PC-3 (cell line): ENCODE data around the gene TKFC. TPM values are rescaled to one million over a fixed set of nuclear protein-coding genes. Genes with fewer than 3 reads are reported as not detected.

ENCODE experiments used
- ATAC-seq: fragments of 200-7000 bp; cut with Tn5 transposase; 2 replicates; pipeline ENCODE4 v1.9.1; 2020; ENCODE audit warnings: mild to moderate bottlenecking, moderate library complexity
- BruUV-seq: library from RNA; stranded (reverse); fragments of 400-500 nt; replicated peaks from 2 replicates; lab custom pipeline; 2021; lab: Mats Ljungman, UMichigan
- CTCF ChIA-PET: fragments of 300-600 bp; sonication (Branson Sonifier 250); formaldehyde crosslinking; loops from one replicate; lab custom pipeline; 2022; ENCODE audit warnings: antibody characterized with exemption; lab: Charles Lee
- POLR2A ChIA-PET: fragments of 300-600 bp; sonication (Branson Sonifier 250); formaldehyde crosslinking; loops from one replicate; lab custom pipeline; 2022; ENCODE audit warnings: antibody characterized with exemption; ENCODE audit not compliant: unreplicated experiment; lab: Charles Lee
- DNase-seq: peaks from one replicate; pipeline ENCODE4 v3.0.0-alpha.2; 2015
- H2AFZ ChIP-seq: fragments of 300-600 bp; sonication (generic); 2 replicates; pipeline ENCODE4 v1.6.0; 2016; ENCODE audit warnings: antibody characterized with exemption, low read length
- H3F3A ChIP-seq: fragments of 300-600 bp; sonication (generic); one replicate; pipeline ENCODE4 v1.6.0; 2017; ENCODE audit warnings: antibody characterized with exemption, low read length, control low read depth, mild to moderate bottlenecking; ENCODE audit not compliant: unreplicated experiment
- H3K27ac ChIP-seq: fragments of 300-600 bp; sonication (generic); 2 replicates; pipeline ENCODE4 v1.5.1; 2016; ENCODE audit warnings: mild to moderate bottlenecking, low read length
- H3K27me3 ChIP-seq: fragments of 300-600 bp; sonication (generic); 2 replicates; pipeline ENCODE4 v1.6.1; 2016; ENCODE audit warnings: low read length, mixed read lengths
- H3K36me3 ChIP-seq: fragments of 300-600 bp; sonication (generic); 2 replicates; pipeline ENCODE4 v1.6.1; 2016; ENCODE audit warnings: low read depth, mixed run types, low read length, mixed read lengths
- H3K4me1 ChIP-seq: fragments of 300-600 bp; sonication (generic); 2 replicates; pipeline ENCODE4 v1.5.1; 2016; ENCODE audit warnings: low read length; ENCODE audit not compliant: insufficient read depth
- H3K4me2 ChIP-seq: fragments of 300-600 bp; sonication (generic); 2 replicates; pipeline ENCODE4 v1.6.0; 2016; ENCODE audit warnings: low read length
- H3K4me3 ChIP-seq: fragments of 300-600 bp; sonication (generic); 2 replicates; pipeline ENCODE4 v1.5.1; 2016; ENCODE audit warnings: mild to moderate bottlenecking, low read length, mixed read lengths
- H3K79me2 ChIP-seq: fragments of 300-600 bp; sonication (generic); 2 replicates; pipeline ENCODE4 v1.6.1; 2017; ENCODE audit warnings: low read length, mixed read lengths
- H3K9ac ChIP-seq: fragments of 300-600 bp; sonication (generic); 2 replicates; pipeline ENCODE4 v1.6.0; 2016; ENCODE audit warnings: mild to moderate bottlenecking, low read length
- H3K9me2 ChIP-seq: fragments of 300-600 bp; sonication (generic); replicated peaks from 2 replicates; pipeline ENCODE4 v1.6.1; 2016; ENCODE audit warnings: mixed run types, low read length, mixed read lengths
- H3K9me3 ChIP-seq: fragments of 300-600 bp; sonication (generic); 2 replicates; pipeline ENCODE4 v1.6.1; 2016; ENCODE audit warnings: low read length, mixed read lengths
- H4K20me1 ChIP-seq: fragments of 300-600 bp; sonication (generic); 2 replicates; pipeline ENCODE4 v1.6.1; 2016; ENCODE audit warnings: low read length, mixed read lengths
- CTCF ChIP-seq: fragments of 300-600 bp; sonication (generic); conservative IDR thresholded peaks from 2 replicates; pipeline ENCODE4 v1.5.1; 2017; ENCODE audit warnings: antibody characterized with exemption, low read depth, mild to moderate bottlenecking, low read length
- EZH2 ChIP-seq: fragments of 300-600 bp; sonication (generic); IDR thresholded peaks from one replicate; pipeline ENCODE4 v1.6.1; 2017; ENCODE audit warnings: antibody characterized with exemption, mild to moderate bottlenecking, low read length; ENCODE audit not compliant: unreplicated experiment
- EZH2phosphoT487 ChIP-seq: fragments of 300-600 bp; sonication (generic); IDR thresholded peaks from 2 replicates; pipeline ENCODE4 v1.6.1; 2018; ENCODE audit warnings: mild to moderate bottlenecking, antibody characterized with exemption, low read length, borderline replicate concordance
- intact Hi-C: fragments of 100-400 bp; cut with micrococcal nuclease; formaldehyde crosslinking; loops from 2 replicates; pipeline ENCODE4 v1.9.0; 2023
- total RNA-seq: library from RNA; depleted of rRNA; stranded (reverse); fragments of >200 nt; gene quantifications from 2 replicates; pipeline ENCODE4 v1.2.3, GENCODE V29; 2014

Gene TKFC
- total RNA-seq, 1 experiment from 2014 or later = 56.9 TPM

DNA sequence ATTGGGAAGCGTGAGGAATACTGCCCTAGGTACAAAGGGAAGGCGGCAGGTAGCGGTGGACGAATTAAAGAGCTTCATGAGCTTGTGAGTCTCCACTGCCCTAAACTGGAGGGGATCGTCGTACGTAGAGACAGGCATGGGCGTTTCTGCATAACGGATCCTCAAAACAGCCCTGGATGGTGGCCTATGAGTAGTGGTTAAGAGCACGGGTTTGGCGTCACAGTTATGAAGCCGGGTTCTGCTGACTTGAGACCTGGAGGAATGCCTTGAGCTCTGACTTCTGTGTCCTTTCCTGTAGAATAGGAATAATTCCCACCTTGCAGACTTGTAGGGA is 29.5 kb downstream of the TKFC start:
- Histone ChIP-seq H2AFZ (peak overlapping the region; percentile 95), H3K9me2 (no peaks in the 10 kb centered on the region), H3K27me3 (no peaks in the 10 kb centered on the region), H3K36me3 (peaks cover 31% of the 10 kb centered on the region), H3K79me2 (peaks cover 43% of the 10 kb centered on the region), H3K4me1 (peaks cover 17% of the 10 kb centered on the region), H3F3A (no peaks in the 10 kb centered on the region), H3K4me3 (peak overlapping the region; percentile 79), H3K4me2 (peak overlapping the region; percentile 100), H3K9me3 (no peaks in the 10 kb centered on the region), H3K27ac (peak overlapping the region; percentile 93), H4K20me1 (no peaks in the 10 kb centered on the region), H3K9ac (peak overlapping the region; percentile 96)
- DNase-seq = peak; percentile 34
- ChIA-PET CTCF (interaction anchor here (0.7 to 2.5 kb wide), 3 partner anchors 14 to 30 kb away, joined by 3 to 18 read pairs (median 4); no protein-coding TSS in a partner anchor), POLR2A (interaction anchor here (0.5 to 1.0 kb wide), 2 partner anchors 30 to 41 kb away, joined by 6 to 7 read pairs; partner anchors contain the start of gene TMEM216)
- TF ChIP-seq EZH2 (no peak), EZH2phosphoT487 (no peak), CTCF (no peak)
- TSS peak; percentile 74 for BruUV-seq
- intact Hi-C loops = loop anchor here (2.0 kb wide), 1 partner anchor 26 kb away; no protein-coding TSS in a partner anchor
- peak; percentile 12 for ATAC-seq

GRCh38 chr11:61364012-61364675 is 31.1 kb downstream of the TKFC start:
- POLR2A ChIA-PET = no interaction called here

More at GRCh38 chr11:61364012-61364675, 31.1 kb downstream of the TKFC start:
- no peaks in the 10 kb centered on the region for H4K20me1 ChIP-seq
- H3K4me3 ChIP-seq = peak overlapping the region; percentile 79
- peaks cover 41% of the 10 kb centered on the region for H3K79me2 ChIP-seq
- ATAC-seq = no peak
- no peak overlapping the region for H3K9ac ChIP-seq
- intact Hi-C loops = no loop called here
- no peaks in the 10 kb centered on the region for H3K9me2 ChIP-seq
- H3K27me3 ChIP-seq = no peaks in the 10 kb centered on the region
- BruUV-seq = no TSS peak
- H3K36me3 ChIP-seq = peaks cover 45% of the 10 kb centered on the region
- peaks cover 17% of the 10 kb centered on the region for H3K4me1 ChIP-seq
- TF ChIP-seq EZH2phosphoT487 (no peak), EZH2 (no peak), CTCF (no peak)
- no peak overlapping the region for H3K27ac ChIP-seq
- no peaks in the 10 kb centered on the region for H3K9me3 ChIP-seq
- no peak overlapping the region for H2AFZ ChIP-seq
- H3K4me2 ChIP-seq = peak overlapping the region; percentile 100
- no peak for DNase-seq
- CTCF ChIA-PET = interaction anchor here (0.9 kb wide), 1 partner anchor 22 kb away, joined by 3 read pairs; no protein-coding TSS in a partner anchor
- H3F3A ChIP-seq = no peaks in the 10 kb centered on the region
